ENCODE results near the gene MYOG.

GRCh38 chr1:203057911-203058675 lies 27.7 kb downstream of the MYOG start:
- TF ChIP-seq CTCF (conservative IDR thresholded peaks at IDR 0.05; ENCODE audit: low read depth, low read length), result no peak
- TF ChIP-seq EZH2phosphoT487 (IDR thresholded peaks at IDR 0.05; ENCODE audit: borderline replicate concordance, low read length), result no peak
